Measurements from ENCODE around the gene RRBP1. TPM values are rescaled to one million over a fixed set of nuclear protein-coding genes. Genes with fewer than 3 reads are reported as not detected.

Gene RRBP1
- total RNA-seq, 2 experiments from 2014 or later: 48.0 to 51.0 TPM

DNA sequence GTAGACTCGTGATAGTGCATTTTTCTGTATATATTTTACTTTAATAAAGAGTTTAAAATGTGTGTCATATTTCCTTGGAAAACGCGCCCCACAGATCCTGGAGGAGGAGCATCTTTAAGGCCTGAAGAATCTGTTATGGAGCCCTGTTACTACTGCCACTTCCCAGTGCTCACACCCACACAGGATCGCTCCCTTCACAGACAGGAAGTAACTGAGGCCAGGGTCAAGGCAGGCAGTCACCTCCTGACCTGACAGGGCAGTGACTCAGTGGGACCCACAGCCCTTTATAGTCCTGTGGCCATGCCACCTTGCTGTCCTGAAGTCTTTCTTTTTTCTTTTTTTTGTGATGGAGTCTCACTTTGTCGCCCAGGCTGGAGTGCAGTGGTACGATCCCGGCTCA, 9.0 kb downstream of the RRBP1 start:
- no peak overlapping the region for H3K27ac Mint-ChIP-seq
- ATAC-seq (ENCODE audit: low read depth) (no peak), DNase-seq (no peak)
- H3K27me3 Mint-ChIP-seq: no peaks in the 10 kb centered on the region
- peaks cover 10% of the 10 kb centered on the region for H3K4me1 Mint-ChIP-seq
- POLR2A ChIA-PET: no interaction called here
- H3K9me3 Mint-ChIP-seq: no peaks in the 10 kb centered on the region
- no peak overlapping the region for H3K4me3 Mint-ChIP-seq
- H3K36me3 Mint-ChIP-seq: peaks cover 30% of the 10 kb centered on the region

DNA sequence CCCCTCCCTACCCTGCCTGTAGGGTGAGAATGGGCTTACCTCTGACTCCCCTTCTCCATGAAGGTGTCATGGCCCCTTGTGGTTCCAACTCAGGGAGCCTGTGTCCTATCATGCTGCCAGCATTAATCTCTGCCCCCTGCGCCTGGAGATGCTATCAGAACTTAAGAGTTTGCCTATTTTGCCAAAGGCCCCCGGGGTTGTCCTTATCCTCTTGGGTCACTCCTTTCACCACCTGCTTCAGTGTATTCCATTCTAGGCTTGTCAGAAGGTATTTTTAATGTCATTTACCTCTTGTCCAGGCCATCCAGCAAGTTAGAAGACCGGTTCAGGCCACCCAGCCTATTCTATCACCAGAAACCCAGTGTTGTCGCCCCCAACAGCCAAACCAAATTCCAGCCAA, 10.5 kb downstream of the RRBP1 start:
- DNase-seq (no peak), ATAC-seq (ENCODE audit: low read depth) (no peak)
- Mint-ChIP-seq H3K4me1 (peaks cover 18% of the 10 kb centered on the region), H3K27ac (no peak overlapping the region), H3K36me3 (peaks cover 38% of the 10 kb centered on the region), H3K27me3 (no peaks in the 10 kb centered on the region), H3K4me3 (no peak overlapping the region), H3K9me3 (no peaks in the 10 kb centered on the region)
- POLR2A ChIA-PET: no interaction called here

DNA sequence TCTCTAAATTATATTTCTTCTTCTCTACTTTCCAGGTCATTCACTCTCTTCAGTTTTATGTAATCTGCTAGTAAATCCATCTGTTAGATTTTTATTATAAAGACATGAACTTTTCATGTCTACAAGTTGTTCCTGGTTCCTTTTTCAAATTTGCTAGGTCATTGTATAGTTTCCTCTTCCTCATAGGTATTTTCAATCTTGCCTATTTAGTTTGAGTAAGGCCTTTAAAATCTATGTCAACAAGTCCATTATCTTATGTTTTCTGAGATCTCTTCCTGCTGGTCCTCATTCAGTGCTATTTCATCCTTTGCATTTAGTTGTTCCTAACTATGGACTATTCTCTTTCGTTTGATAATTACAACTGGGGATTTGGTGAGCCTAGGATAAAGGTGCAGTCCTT, 11.0 kb downstream of the RRBP1 start:
- H3K4me3 Mint-ChIP-seq: no peak overlapping the region
- no peaks in the 10 kb centered on the region for H3K27me3 Mint-ChIP-seq
- ATAC-seq (ENCODE audit: low read depth): no peak
- POLR2A ChIA-PET: no interaction called here
- no peak for DNase-seq
- H3K9me3 Mint-ChIP-seq: no peaks in the 10 kb centered on the region
- no peak overlapping the region for H3K27ac Mint-ChIP-seq
- peaks cover 38% of the 10 kb centered on the region for H3K36me3 Mint-ChIP-seq
- peaks cover 22% of the 10 kb centered on the region for H3K4me1 Mint-ChIP-seq

DNA sequence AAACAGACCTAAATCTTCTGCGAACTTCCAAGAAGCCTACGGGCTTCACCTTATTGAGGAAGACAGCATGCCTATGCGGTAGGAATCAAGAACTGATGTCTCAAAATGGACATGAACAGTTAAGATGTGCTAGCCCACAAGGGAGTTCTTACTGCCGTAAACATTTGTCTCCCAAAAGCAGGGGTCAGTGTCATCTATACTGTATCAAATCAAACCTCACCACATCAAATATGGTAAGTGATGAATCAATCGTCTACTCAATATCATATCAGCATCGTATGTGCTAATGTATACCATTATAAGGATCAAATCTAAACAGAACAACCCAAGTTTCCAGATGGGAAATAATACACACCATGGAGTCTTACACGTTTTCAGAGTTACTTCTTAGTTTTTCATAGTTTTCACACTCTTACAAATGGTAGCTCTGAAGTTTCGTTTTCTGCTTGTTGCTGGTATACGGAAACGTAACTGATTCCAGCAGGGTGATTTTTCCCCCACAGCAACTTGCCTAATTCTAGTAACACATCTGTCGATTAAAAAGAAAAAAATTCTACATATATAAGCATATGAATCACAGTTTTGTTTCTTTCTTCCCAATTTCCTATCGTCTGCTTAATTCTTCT, 12.6 kb downstream of the RRBP1 start:
- H3K4me1 Mint-ChIP-seq: peaks cover 30% of the 10 kb centered on the region
- POLR2A ChIA-PET: interaction anchor here (0.5 kb wide), 1 partner anchor 95 kb away, joined by 4 read pairs; no protein-coding TSS in a partner anchor
- H3K27ac Mint-ChIP-seq: no peak overlapping the region
- H3K27me3 Mint-ChIP-seq: no peaks in the 10 kb centered on the region
- no peak overlapping the region for H3K4me3 Mint-ChIP-seq
- no peaks in the 10 kb centered on the region for H3K9me3 Mint-ChIP-seq
- peaks cover 34% of the 10 kb centered on the region for H3K36me3 Mint-ChIP-seq
- no peak for ATAC-seq (ENCODE audit: low read depth)
- no peak for DNase-seq

DNA sequence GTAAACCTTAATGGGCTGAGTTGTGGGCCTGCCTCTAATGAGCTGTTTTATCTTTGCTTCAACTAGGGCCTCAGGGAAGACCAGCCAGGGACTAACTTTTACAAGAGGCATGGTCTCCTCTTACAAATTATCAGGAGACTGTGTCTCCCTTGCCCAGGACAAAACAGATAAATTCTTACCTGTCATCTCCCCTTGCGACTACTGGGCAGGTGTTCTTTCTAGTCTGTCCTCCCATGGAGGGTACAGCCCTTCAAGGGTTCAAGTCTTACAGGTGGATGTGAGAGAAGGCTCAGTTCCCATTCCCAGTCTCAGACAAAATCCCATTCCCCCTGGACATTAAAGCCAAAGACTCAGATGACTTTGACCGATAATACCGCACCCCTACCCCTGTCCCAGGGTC, 13.6 kb downstream of the RRBP1 start:
- no peak overlapping the region for H3K4me3 Mint-ChIP-seq
- DNase-seq (no peak), ATAC-seq (ENCODE audit: low read depth) (no peak)
- H3K27me3 Mint-ChIP-seq: no peaks in the 10 kb centered on the region
- no peaks in the 10 kb centered on the region for H3K9me3 Mint-ChIP-seq
- POLR2A ChIA-PET: interaction anchor here (0.5 to 2.7 kb wide), 2 partner anchors 14 to 94 kb away, joined by 4 to 10 read pairs; partner anchors contain the start of gene RRBP1
- peaks cover 34% of the 10 kb centered on the region for H3K36me3 Mint-ChIP-seq
- H3K27ac Mint-ChIP-seq: no peak overlapping the region
- H3K4me1 Mint-ChIP-seq: peaks cover 38% of the 10 kb centered on the region

DNA sequence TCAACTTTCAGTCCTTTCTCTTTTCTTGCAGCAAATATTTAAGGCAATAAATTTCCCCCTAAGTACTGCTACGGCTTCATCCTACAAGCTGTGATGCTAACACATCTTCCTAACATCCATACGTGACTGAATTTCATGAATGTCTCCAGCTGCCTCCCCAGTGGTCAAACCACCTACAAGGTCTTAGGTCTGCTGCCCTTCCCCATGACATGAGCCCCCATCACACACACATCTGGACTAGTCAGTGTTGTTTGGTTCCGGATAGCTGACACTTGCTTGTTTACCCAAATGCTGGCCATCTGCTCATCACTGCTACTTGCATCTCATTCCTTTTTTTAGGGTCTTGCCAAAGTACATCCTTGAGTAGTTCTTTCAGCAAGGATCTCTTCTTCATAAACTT, 14.6 kb downstream of the RRBP1 start:
- ATAC-seq (ENCODE audit: low read depth) (no peak), DNase-seq (no peak)
- Mint-ChIP-seq H3K9me3 (no peaks in the 10 kb centered on the region), H3K4me1 (peaks cover 45% of the 10 kb centered on the region), H3K27me3 (no peaks in the 10 kb centered on the region), H3K4me3 (no peak overlapping the region), H3K36me3 (peaks cover 30% of the 10 kb centered on the region), H3K27ac (no peak overlapping the region)
- POLR2A ChIA-PET: interaction anchor here (2.7 kb wide), 1 partner anchor 15 kb away, joined by 10 read pairs; the partner anchor contains the start of gene RRBP1

DNA sequence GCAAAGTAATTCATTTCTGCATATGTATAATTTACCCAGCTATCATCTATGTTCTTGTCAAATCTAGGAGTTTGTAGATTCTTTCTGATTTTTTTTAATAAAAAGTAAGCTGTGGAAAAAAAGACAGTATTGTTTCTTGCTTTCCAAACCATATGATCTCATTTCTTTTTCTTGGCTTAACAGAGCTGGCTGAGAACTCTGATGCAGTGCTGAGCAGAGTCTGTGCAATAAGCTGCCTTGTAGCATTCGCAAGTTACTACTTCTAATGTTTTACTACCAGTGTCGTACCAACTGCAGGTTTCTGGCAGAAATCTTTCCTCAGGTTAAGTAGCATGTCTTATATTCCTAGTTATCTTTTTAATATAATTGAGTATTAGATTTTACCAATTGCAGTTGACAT, 15.6 kb downstream of the RRBP1 start:
- H3K9me3 Mint-ChIP-seq: no peaks in the 10 kb centered on the region
- no peak for DNase-seq
- no peak for ATAC-seq (ENCODE audit: low read depth)
- H3K36me3 Mint-ChIP-seq: peaks cover 26% of the 10 kb centered on the region
- H3K4me1 Mint-ChIP-seq: peaks cover 52% of the 10 kb centered on the region
- H3K27me3 Mint-ChIP-seq: no peaks in the 10 kb centered on the region
- H3K27ac Mint-ChIP-seq: peak overlapping the region; percentile 40
- H3K4me3 Mint-ChIP-seq: no peak overlapping the region
- POLR2A ChIA-PET: interaction anchor here (2.7 kb wide), 1 partner anchor 16 kb away, joined by 10 read pairs; the partner anchor contains the start of gene RRBP1

DNA sequence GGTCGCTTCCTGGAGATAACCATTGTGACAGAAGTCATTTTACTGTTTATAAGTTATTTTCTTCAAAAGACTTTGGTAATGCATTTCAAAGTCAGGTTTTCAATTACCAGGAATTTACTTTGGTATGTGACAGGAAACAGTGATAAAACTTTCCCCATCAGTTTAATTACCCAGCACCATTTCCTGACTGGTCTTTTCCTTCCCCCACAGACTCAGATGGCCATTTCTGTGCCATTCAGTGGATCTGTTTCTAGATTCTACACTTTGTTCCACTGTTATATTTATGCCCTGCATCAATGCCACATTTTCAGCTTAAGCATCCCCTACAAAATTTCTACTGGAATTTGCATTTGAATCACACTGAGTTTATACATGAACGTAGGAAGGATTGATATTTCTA, 16.3 kb downstream of the RRBP1 start:
- ATAC-seq (ENCODE audit: low read depth): peak; percentile 24
- H3K27ac Mint-ChIP-seq: peak overlapping the region; percentile 52

DNA sequence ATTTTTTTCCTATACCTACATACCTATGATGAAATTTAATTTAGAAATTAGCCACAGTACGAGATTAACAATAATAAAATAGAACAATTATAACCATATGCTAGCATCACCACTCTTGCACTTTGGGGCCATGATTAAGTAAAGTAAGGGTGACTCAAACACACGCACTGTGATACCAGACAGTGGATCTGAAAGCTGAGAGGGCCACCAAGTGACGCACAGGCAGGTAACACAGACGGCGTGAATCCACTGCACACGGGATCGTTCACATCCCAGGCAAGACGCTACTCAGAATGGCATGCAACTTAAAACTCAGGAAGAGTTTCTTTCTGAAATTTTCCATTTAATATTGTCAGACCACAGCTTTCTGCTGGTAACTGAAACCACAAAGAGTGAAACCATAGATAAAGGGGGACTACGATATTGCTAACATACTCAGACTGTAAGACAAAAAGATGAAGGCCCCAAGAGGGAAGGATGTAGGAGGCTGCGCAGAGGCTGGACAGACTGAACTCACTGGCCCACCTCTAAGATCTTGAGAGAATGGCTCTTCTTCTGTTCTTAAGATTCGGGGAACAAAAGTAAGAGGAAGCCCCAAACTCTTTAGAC, 17.9 kb downstream of the RRBP1 start:
- H3K4me1 Mint-ChIP-seq: peaks cover 52% of the 10 kb centered on the region
- DNase-seq: no peak
- peak overlapping the region; percentile 71 for H3K27ac Mint-ChIP-seq

More for the DNA sequence above, 16.3 kb downstream of the RRBP1 start:
- Mint-ChIP-seq H3K9me3 (no peaks in the 10 kb centered on the region), H3K4me1 (peaks cover 51% of the 10 kb centered on the region), H3K27me3 (no peaks in the 10 kb centered on the region), H3K4me3 (peak overlapping the region; percentile 66), H3K36me3 (peaks cover 26% of the 10 kb centered on the region)
- DNase-seq: no peak
- POLR2A ChIA-PET: interaction anchor here (0.7 to 2.7 kb wide), 3 partner anchors 16 to 593 kb away, joined by 3 to 10 read pairs (median 9); partner anchors contain the start of gene RRBP1

DNA sequence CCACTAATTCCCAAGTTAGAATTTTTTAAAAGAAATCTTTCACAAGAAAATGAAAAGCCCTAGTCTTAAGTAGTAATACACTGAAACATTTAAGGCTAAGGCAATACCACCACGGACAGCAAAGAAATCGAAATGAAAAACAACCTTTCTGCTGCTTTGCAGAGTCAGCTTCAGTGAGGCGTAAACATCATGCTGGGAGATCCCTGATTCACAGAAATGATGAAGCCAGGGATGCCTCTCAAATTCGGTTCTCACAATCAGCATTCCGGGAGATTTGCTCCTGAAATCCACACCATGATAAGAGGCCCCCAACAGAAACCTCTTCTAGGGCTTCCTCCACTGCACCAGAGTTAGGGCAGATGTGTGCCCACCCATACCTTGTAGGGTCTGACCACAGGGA, 18.6 kb downstream of the RRBP1 start:
- Mint-ChIP-seq H3K4me3 (no peak overlapping the region), H3K36me3 (peaks cover 30% of the 10 kb centered on the region), H3K27ac (peak overlapping the region; percentile 30), H3K4me1 (peaks cover 52% of the 10 kb centered on the region), H3K9me3 (peaks cover 4% of the 10 kb centered on the region), H3K27me3 (no peaks in the 10 kb centered on the region)
- DNase-seq: no peak
- POLR2A ChIA-PET: no interaction called here
- no peak for ATAC-seq (ENCODE audit: low read depth)

More for the DNA sequence above, 17.9 kb downstream of the RRBP1 start:
- peak; percentile 43 for ATAC-seq (ENCODE audit: low read depth)
- Mint-ChIP-seq H3K36me3 (peaks cover 32% of the 10 kb centered on the region), H3K4me3 (peak overlapping the region; percentile 59), H3K27me3 (no peaks in the 10 kb centered on the region), H3K9me3 (peaks cover 2% of the 10 kb centered on the region)
- POLR2A ChIA-PET: interaction anchor here (2.0 kb wide), 1 partner anchor 18 kb away, joined by 9 read pairs; the partner anchor contains the start of gene RRBP1

DNA sequence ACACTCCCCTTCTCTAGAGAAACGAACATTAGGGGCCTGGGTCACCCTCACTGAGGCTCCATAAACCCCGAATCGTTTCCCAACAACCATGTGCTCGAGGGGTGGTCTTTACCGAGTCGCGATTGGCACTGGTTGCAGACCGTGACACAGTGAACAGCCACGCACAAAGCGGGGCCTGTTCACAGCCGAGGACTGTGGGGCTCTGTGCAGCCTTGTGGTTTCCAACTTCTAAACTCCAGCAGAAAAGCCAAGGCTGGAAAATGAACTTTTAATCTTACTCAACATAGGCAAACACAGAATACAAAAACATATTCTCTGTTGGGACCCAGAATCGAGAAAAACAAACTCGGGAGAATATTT, 19.0 kb downstream of the RRBP1 start:
- Mint-ChIP-seq H3K27me3 (no peaks in the 10 kb centered on the region), H3K4me3 (no peak overlapping the region), H3K4me1 (peaks cover 52% of the 10 kb centered on the region), H3K36me3 (peaks cover 31% of the 10 kb centered on the region), H3K9me3 (peaks cover 4% of the 10 kb centered on the region), H3K27ac (no peak overlapping the region)
- no peak for DNase-seq
- POLR2A ChIA-PET: interaction anchor here (1.0 kb wide), 1 partner anchor 19 kb away, joined by 3 read pairs; the partner anchor contains the start of gene RRBP1
- ATAC-seq (ENCODE audit: low read depth): no peak

DNA sequence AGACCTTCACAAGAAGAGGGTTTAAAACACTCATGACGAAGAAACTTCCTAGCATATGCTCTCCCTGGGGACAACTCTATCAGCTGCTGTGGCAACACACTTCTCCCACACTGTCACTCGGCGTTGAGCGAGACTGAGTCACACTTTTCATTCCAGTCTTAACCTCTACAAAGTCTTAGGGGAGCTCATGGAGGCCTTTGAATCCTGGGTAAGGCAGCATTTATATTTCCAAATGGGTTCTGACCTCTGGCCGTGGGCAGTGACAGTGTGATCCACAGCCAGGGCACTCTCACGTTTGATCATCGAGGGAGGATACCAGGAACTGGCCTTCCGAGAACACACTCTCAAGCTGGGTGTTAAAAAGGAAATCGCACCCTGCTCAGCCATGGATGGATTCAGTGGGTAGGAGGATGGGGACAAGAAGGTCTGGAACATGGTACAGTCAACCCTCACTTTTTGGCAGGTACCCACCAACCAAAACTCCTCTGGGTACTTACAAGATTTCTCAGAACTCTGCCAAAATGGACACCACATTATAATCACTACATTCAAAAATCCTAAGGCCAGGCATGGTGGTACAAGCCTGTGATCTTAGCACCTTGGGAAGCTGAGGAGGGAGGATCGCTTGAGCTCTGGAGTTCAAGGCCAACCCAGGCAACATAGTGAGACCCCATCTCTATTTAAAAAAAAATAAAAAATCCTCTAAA, 19.6 kb downstream of the RRBP1 start:
- ATAC-seq (ENCODE audit: low read depth) (peak; percentile 8), DNase-seq (no peak)
- POLR2A ChIA-PET: interaction anchor here (1.0 kb wide), 1 partner anchor 20 kb away, joined by 3 read pairs; the partner anchor contains the start of gene RRBP1
- Mint-ChIP-seq H3K4me3 (peak overlapping the region; percentile 34), H3K9me3 (peaks cover 4% of the 10 kb centered on the region), H3K27me3 (no peaks in the 10 kb centered on the region), H3K27ac (peak overlapping the region; percentile 57), H3K4me1 (peaks cover 58% of the 10 kb centered on the region), H3K36me3 (peaks cover 33% of the 10 kb centered on the region)

DNA sequence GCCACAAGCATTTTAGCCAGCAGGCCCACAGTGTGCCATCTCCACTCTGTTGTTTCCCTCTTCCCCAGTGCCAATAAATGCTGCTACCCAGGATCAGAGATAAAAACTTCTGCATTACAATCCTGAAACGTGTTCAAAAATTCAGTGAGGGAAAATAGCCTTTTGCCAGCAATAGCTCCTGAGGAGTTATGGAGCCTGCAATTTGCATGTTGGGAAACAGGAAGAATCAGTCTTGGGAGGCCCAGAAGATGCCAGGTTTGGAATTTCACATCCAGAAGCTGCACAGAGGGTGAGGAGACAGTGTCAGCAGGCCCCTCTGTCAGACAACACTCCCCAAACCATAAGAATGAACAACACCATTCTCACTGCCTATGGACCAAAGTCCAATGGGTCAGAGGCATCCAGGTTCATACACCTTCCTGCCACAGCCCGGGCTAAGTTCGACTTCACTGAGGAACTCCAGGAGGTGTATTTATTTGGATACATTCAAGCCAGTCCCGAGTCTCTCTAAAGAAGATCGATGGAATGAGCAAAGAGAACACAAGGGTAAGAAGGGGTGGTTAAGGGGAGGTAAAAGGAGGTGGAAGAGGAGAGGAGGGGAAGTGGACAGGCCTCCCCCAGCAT, 20.8 kb downstream of the RRBP1 start:
- ATAC-seq (ENCODE audit: low read depth) (no peak), DNase-seq (no peak)
- Mint-ChIP-seq H3K9me3 (peaks cover 4% of the 10 kb centered on the region), H3K27ac (no peak overlapping the region), H3K27me3 (no peaks in the 10 kb centered on the region), H3K4me1 (peaks cover 49% of the 10 kb centered on the region), H3K36me3 (peaks cover 36% of the 10 kb centered on the region), H3K4me3 (no peak overlapping the region)
- POLR2A ChIA-PET: no interaction called here
